Mononuclear cell (primary cell): ENCODE data around the gene VPS18. TPM values are rescaled to one million over a fixed set of nuclear protein-coding genes. Genes with fewer than 3 reads are reported as not detected.

Experiments used
- H3K27me3 ChIP-seq: 2 replicates; pipeline ENCODE4 v1.6.0; 2011; ENCODE audit warnings: low read length, control low read depth; ENCODE audit not compliant: insufficient read depth
- H3K4me1 ChIP-seq: 2 replicates; pipeline ENCODE4 v1.5.1; 2011; ENCODE audit warnings: mild to moderate bottlenecking, low read length, control low read depth; ENCODE audit not compliant: insufficient read depth
- H3K4me3 ChIP-seq: 2 replicates; pipeline ENCODE4 v1.5.1; 2011; ENCODE audit warnings: mild to moderate bottlenecking, low read length, moderate library complexity
- H3K9me3 ChIP-seq: 2 replicates; pipeline ENCODE4 v1.5.1; 2011; ENCODE audit warnings: low read depth, mild to moderate bottlenecking, control low read depth, low read length
- total RNA-seq: library from RNA; depleted of rRNA; stranded (reverse); fragments of >200 nt; gene quantifications from one replicate; pipeline ENCODE4 v1.2.3, GENCODE V29; 2012

VPS18 gene
- total RNA-seq, 1 donor: 28.7 TPM

GRCh38 chr15:40942878-40943277, 48.6 kb downstream of the VPS18 start:
- H3K4me3 ChIP-seq: no peak overlapping the region
- peaks cover 37% of the 10 kb centered on the region for H3K4me1 ChIP-seq
- no peaks in the 10 kb centered on the region for H3K9me3 ChIP-seq
- H3K27me3 ChIP-seq: no peaks in the 10 kb centered on the region

GRCh38 chr15:40943764-40944365, 49.6 kb downstream of the VPS18 start:
- Histone ChIP-seq H3K4me1 (peaks cover 37% of the 10 kb centered on the region), H3K4me3 (no peak overlapping the region), H3K27me3 (no peaks in the 10 kb centered on the region), H3K9me3 (no peaks in the 10 kb centered on the region)

- peaks cover 36% of the 10 kb centered on the region for H3K4me1 ChIP-seq
- H3K9me3 ChIP-seq: no peaks in the 10 kb centered on the region
- H3K27me3 ChIP-seq: no peaks in the 10 kb centered on the region
- no peak overlapping the region for H3K4me3 ChIP-seq
Measured at GRCh38 chr15:40944510-40945296, 50.5 kb downstream of the VPS18 start.

- no peaks in the 10 kb centered on the region for H3K27me3 ChIP-seq
- peaks cover 10% of the 10 kb centered on the region for H3K4me1 ChIP-seq
- H3K4me3 ChIP-seq: no peak overlapping the region
- no peaks in the 10 kb centered on the region for H3K9me3 ChIP-seq
Measured at GRCh38 chr15:40948706-40949473, 54.6 kb downstream of the VPS18 start.

DNA sequence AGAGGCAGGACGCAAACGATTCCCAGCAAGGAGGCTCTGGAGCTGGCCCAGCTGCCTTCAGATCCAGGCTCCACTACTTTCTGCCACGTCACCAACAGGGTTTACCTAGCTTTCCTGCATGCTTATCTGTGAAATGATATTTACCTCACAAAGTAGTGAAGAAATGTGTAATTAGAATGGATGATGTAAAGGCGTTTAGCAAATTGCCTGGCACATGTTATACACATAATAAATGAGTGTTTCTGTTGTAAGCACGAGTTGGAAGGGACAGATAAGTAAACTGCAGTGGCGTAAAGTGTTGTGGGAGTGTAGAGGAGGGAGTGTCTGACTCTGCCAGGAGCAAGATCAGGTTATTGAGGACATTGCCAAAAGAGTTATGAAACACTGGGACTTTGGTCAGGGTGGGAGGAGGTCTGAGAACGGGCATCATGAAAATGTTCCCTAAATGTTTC, 55.5 kb downstream of the VPS18 start:
- peaks cover 13% of the 10 kb centered on the region for H3K4me1 ChIP-seq
- H3K27me3 ChIP-seq: no peaks in the 10 kb centered on the region
- H3K9me3 ChIP-seq: no peaks in the 10 kb centered on the region
- H3K4me3 ChIP-seq: no peak overlapping the region

DNA sequence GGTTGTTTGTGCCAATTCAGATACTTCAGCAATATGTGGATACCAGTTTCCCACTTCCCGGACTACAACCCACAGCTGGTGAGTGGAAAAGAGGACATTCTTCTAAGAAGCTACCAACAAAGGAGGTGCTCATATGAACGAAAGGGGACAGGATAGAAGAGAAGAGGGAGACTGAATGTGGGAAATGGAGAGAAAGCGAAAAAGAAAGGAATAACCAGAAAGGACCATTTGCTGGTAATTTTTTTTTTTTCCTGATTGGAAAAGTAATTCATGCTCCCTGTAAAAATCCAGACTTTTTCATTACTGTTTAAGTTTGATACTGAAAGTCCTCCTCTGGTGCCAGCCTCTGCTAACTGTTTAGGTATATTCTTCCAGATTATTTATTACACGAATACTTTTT, 57.5 kb downstream of the VPS18 start:
- Histone ChIP-seq H3K27me3 (no peaks in the 10 kb centered on the region), H3K9me3 (no peaks in the 10 kb centered on the region), H3K4me3 (no peak overlapping the region), H3K4me1 (peaks cover 13% of the 10 kb centered on the region)

DNA sequence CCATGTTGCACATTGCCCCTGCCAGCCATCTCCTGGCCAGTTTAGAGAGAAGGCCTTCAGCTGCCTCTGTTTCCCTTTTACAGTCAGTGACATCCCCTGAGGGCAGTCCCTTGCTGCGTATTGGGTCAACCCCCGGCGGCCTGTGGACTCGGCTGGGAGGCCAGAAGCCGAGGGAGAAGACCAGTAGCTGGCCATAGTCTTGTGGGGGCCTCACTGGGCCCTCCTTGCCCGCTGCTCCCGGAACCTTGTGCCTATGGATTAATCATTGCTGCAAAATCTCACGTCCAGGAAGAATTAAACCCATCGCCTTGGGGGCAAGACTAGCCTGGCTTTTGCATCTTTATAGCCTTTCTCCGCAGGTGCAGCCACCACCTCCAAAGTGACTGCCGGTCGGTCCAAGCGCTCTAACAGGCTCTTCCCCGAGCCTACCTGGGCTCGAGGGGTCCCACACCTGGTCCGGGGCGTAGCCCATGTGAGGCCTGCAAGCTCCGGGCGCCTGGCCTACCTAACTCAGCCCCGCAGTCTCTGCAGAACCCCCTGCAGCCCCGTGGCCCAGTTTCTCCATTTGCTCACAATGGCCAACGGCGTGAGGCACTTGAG, 58.2 kb downstream of the VPS18 start:
- no peaks in the 10 kb centered on the region for H3K9me3 ChIP-seq
- no peaks in the 10 kb centered on the region for H3K27me3 ChIP-seq
- peaks cover 13% of the 10 kb centered on the region for H3K4me1 ChIP-seq
- peak overlapping the region; percentile 53 for H3K4me3 ChIP-seq

DNA sequence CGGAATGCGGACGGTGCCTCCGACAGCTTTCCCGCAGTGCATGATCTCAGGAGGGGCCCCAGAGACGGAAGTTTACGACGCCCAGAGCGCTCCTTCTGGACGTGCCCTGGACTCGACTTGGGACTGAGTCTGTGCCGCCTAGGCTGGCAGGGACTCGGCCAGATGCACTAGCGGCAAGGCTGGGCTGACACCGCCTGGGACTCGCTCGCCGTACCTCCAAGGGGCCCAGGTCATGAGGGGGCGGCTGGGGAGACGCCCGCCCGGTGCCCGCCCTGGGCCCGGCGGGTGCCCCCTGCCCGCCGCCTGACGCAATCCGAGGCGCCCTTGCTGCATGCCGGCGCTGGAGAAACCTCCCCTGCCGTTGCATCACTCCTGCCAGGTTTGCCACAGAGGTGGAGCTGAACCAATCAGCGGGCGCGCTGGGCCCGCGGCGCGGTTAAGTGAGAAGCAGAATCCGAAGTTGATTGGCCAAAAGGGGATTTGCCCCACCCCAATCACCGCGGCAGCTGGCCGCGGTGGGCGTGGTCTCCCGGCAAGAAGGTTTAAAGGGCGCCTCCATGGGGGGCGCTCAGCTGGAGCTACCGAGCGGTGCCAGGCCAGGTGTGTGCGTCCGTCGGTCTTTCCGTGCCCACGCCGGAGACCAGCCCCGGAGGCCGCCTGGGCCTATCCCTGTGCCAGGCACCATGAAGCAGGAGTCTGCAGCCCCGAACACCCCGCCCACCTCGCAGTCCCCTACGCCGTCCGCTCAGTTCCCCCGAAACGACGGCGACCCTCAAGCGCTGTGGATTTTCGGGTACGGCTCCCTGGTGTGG, 58.9 kb downstream of the VPS18 start, which contains the start of gene CHAC1:
Gene CHAC1, plus strand, starts transcription at position 571 of the 812 bp plus-strand sequence. Its CDS starts 113 bp downstream, at position 684.
- Histone ChIP-seq H3K9me3 (no peaks in the 10 kb centered on the region), H3K4me3 (peak within 1 kb of the TSS; percentile 53), H3K27me3 (no peaks in the 10 kb centered on the region), H3K4me1 (peaks cover 13% of the 10 kb centered on the region)

Other genes with a start within 250 kb of the VPS18 start
- 1.2 TPM for gene RAD51, start 199.3 kb upstream of the VPS18 start, total RNA-seq
- 13.9 TPM for gene RMDN3, start 139.2 kb upstream of the VPS18 start, total RNA-seq
- 15.5 TPM for gene GCHFR, start 130.4 kb upstream of the VPS18 start, total RNA-seq
- 0.73 TPM for gene C15orf62, start 124.5 kb upstream of the VPS18 start, total RNA-seq
- 7.2 TPM for gene ZFYVE19, start 87.4 kb upstream of the VPS18 start, total RNA-seq
- gene DNAJC17, start 87.0 kb upstream of the VPS18 start, total RNA-seq: 7.2 TPM
- not detected for gene PPP1R14D, start 65.7 kb upstream of the VPS18 start, total RNA-seq
- 4.2 TPM for gene SPINT1, start 50.4 kb upstream of the VPS18 start, total RNA-seq
- gene RHOV, start 20.2 kb upstream of the VPS18 start, total RNA-seq: not detected
- gene DLL4, start 34.9 kb downstream of the VPS18 start, total RNA-seq: not detected
- gene CHAC1, start 59.0 kb downstream of the VPS18 start, total RNA-seq: 0.52 TPM
- 27.3 TPM for gene INO80, start 221.8 kb downstream of the VPS18 start, total RNA-seq